NCI-H2107 treated with DMSO at 0.1 percent for 48 hours (cell line): ENCODE results near the gene CHSY1.

ENCODE experiments used
- DNase-seq: peaks from one replicate; lab custom pipeline; 2025; ENCODE audit not compliant: unreplicated experiment; lab: John Stamatoyannopoulos, UW

Gene CHSY1

GRCh38 chr15:101156509-101157159 lies 95.2 kb downstream of the CHSY1 start:
- peak; percentile 31 for DNase-seq

- no peak for DNase-seq
These were observed 95.8 kb downstream of the CHSY1 start for GRCh38 chr15:101156061-101156460.

- DNase-seq, result no peak
These were observed 97.8 kb downstream of the CHSY1 start for GRCh38 chr15:101153801-101154656.

- DNase-seq, result no peak
These were observed 98.9 kb downstream of the CHSY1 start for GRCh38 chr15:101152914-101153313.

GRCh38 chr15:101151288-101151687 lies 100.6 kb downstream of the CHSY1 start:
- DNase-seq, result no peak

GRCh38 chr15:101150723-101151040 lies 101.2 kb downstream of the CHSY1 start:
- no peak for DNase-seq

- DNase-seq, result no peak
These were observed 101.8 kb downstream of the CHSY1 start for GRCh38 chr15:101149864-101150722.

- no peak for DNase-seq
These were observed 102.8 kb downstream of the CHSY1 start for GRCh38 chr15:101148881-101149664.

- no peak for DNase-seq
These were observed 103.5 kb downstream of the CHSY1 start for GRCh38 chr15:101148166-101148880.

GRCh38 chr15:101147181-101147580 lies 104.7 kb downstream of the CHSY1 start:
- DNase-seq, result no peak

- no peak for DNase-seq
These were observed 105.6 kb downstream of the CHSY1 start for GRCh38 chr15:101146118-101146702.

GRCh38 chr15:101145362-101145761 lies 106.5 kb downstream of the CHSY1 start:
- DNase-seq, result no peak

- no peak for DNase-seq
These were observed 108.5 kb downstream of the CHSY1 start for GRCh38 chr15:101143321-101143720.

- no peak for DNase-seq
These were observed 109.1 kb downstream of the CHSY1 start for GRCh38 chr15:101142711-101143110.

GRCh38 chr15:101141926-101142527 lies 109.8 kb downstream of the CHSY1 start:
- no peak for DNase-seq

GRCh38 chr15:101140697-101141065 lies 111.2 kb downstream of the CHSY1 start:
- DNase-seq, result no peak

GRCh38 chr15:101139986-101140696 lies 111.7 kb downstream of the CHSY1 start:
- no peak for DNase-seq

GRCh38 chr15:101138913-101139880 lies 112.7 kb downstream of the CHSY1 start:
- DNase-seq, result peak; percentile 23
